Right ventricle myocardium superior (tissue), 1 donor: Measurements from ENCODE around the gene PTPRJ. TPM values are rescaled to one million over a fixed set of nuclear protein-coding genes. Genes with fewer than 3 reads are reported as not detected.

Experiments used
- ATAC-seq: fragments of 200-7000 bp; cut with Tn5 transposase; one replicate; pipeline ENCODE4 v1.9.1; 2020; ENCODE audit warnings: mild to moderate bottlenecking; ENCODE audit not compliant: poor library complexity
- DNase-seq: peaks from one replicate; pipeline ENCODE4 v3.0.0-alpha.2; 2020
- intact Hi-C: fragments of 100-400 bp; cut with DNase I; formaldehyde crosslinking; loops from one replicate; pipeline ENCODE4 v1.11.2; 2022
- total RNA-seq: library from RNA; stranded (reverse); fragmentation: NEBNext Ultra II Directional; extraction: Animal tissue kit (Norgen Biotek cat#: 25700); gene quantifications from one replicate; pipeline ENCODE4 v1.2.1, GENCODE V29; 2021
- donor health status: DM: no; HTN: yes; CAD: no; lungs with severe emphysema.

Gene PTPRJ
- total RNA-seq, 1 donor from 2014 or later, result 6.7 TPM

- intact Hi-C loops, result no loop called here
- no peak for ATAC-seq
- DNase-seq, result no peak
Measured at GRCh38 chr11:48028914-48029680, 48.7 kb downstream of the PTPRJ start.

DNA sequence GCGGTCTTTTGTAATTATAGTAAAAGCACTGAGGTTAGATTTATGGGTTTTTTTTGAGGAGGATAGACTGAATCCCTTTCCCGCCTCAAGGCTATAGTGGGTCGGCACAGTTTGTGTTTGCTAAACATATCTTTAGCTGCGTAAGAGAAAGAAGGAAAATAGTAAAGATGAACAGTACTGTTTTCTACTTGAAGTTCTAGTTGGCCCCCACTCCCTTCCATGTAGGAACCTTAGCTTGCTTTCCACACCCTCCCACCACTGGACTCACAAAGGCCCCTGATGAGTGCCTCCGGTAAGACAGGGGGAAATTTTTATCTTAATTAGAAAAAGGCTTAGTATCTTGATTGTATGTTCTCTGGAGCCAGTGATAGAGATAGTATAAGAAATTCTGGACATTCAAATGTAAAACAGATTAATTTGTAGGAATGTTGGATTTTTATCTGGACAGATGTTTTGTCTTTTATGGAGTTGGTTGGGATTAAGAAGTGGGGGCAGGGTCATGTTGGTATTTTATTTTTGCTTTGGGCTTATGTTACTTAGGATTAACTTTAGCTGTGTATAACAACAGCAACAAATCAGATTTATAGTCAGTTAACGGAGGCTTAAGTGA, 49.4 kb downstream of the PTPRJ start:
- intact Hi-C loops, result no loop called here
- ATAC-seq (no peak), DNase-seq (no peak)

DNA sequence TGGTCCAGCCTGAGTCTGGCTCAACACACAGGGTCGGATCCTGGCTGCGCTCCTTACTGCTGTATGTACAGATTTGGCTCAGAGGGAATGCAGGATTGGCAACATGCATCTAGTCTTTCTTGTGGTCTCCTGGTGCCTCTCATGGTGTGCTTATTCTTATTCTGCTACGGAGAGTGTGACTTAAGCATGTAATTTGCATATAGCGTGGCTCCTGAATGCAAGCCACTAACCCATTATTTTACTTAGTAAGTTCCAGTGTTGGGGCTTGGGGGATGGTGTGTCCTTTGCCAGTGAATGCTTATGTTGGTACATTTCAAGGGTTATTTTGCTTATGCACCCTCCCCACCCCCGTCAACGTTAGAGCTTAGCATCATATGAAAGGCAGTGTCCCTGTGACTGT, 51.2 kb downstream of the PTPRJ start:
- ATAC-seq (no peak), DNase-seq (no peak)
- intact Hi-C loops, result no loop called here

- no peak for ATAC-seq
- intact Hi-C loops, result no loop called here
Measured at GRCh38 chr11:48032721-48033120, 52.4 kb downstream of the PTPRJ start.

DNA sequence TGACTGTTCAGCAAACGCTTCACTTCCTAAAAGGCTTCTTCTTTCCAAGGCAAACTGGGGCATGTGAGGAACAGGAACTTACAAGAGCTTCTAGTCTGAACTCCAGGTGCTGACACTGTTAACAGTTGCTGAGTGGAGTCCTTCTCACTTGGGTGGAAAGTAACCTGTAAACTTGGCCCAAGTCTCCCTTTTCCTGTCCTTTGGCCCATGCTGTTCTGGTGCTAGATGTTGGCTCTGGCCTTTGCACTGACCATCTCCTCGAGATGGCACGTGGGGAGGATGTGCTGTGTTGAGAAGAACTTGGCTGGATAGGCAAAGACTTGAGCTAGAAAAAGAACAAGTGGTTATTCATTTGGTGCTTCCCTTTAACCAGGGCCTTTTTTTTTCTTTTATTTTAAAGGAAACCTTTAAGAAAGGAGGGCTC, 53.6 kb downstream of the PTPRJ start:
- intact Hi-C loops, result no loop called here
- ATAC-seq, result peak; percentile 32
- no peak for DNase-seq

More at GRCh38 chr11:48032721-48033120, 52.4 kb downstream of the PTPRJ start:
- DNase-seq, result no peak

DNA sequence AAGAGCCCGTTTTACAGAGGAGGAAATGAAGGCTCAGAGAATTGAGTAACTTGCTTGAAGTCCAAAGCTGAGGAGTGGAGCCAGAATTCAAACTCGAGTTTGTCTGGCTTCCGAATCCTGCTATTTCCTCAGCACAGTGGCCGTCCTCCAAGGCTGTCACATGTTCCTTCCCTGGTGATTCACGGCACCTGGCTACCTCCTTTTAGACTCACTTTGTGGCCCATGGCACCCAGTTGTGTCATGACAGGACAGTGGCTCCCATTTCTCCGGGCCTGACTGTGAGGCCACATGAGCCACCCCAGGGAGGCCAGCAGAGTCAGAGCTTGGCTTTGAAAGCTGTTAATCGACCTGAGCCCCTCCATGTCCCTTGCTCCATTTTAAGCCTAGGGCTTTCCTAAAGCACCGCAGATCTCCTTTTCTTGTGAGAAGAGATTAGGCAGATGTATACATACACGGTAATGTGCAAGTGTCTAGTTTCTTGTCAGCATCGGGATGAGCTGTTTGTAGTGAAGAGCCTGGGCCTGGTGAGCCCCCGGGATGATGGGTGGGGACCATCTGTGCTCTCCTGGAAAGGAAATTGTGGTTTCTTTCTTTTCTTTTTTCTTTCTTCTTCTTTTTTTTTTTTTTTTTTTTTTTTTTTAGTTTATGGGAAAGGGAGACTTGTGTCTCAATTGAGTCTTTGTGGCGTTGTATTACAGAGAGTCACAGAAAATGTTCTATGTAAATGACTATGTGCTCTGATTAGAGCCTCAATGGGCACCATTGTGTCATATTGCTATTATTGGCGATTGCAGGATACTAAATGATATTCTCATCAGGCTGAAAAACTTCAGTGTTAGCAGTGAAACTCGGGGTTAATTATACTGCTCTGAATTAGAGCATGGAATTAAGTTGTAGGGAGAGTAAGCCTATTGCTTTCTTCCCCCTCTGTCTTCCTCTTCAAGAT, 54.8 kb downstream of the PTPRJ start:
- intact Hi-C loops, result no loop called here
- DNase-seq (peak; percentile 73), ATAC-seq (peak; percentile 67)

DNA sequence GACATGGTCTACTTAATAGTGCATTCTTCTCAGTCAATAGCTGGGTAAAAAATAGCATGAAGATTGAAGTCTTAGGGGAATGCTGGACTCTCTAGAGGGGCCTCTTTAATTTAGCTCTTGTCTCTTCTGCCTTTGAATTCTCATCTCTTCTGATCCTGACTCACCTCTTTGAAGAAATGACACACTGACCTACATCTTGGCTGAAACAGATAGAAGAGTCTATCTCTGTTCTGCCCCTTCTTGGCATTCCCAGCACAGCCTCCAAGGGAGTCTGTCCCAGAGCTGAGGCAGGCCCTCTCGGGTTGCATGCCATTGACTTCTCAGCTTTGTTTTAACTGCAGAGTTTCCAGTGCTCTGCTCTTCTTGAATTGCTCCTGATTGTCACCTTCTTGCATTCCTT, 55.7 kb downstream of the PTPRJ start:
- no peak for ATAC-seq
- DNase-seq, result no peak
- intact Hi-C loops, result no loop called here

- DNase-seq (no peak), ATAC-seq (no peak)
- intact Hi-C loops, result no loop called here
Measured at GRCh38 chr11:48036466-48036865, 56.1 kb downstream of the PTPRJ start.

- DNase-seq (no peak), ATAC-seq (no peak)
- intact Hi-C loops, result no loop called here
Measured at GRCh38 chr11:48037709-48038468, 57.5 kb downstream of the PTPRJ start.

GRCh38 chr11:48040830-48041444, 60.6 kb downstream of the PTPRJ start:
- ATAC-seq, result no peak
- intact Hi-C loops, result no loop called here
- DNase-seq, result no peak

GRCh38 chr11:48041877-48042695, 61.7 kb downstream of the PTPRJ start:
- intact Hi-C loops, result no loop called here
- DNase-seq, result no peak
- ATAC-seq, result no peak

DNA sequence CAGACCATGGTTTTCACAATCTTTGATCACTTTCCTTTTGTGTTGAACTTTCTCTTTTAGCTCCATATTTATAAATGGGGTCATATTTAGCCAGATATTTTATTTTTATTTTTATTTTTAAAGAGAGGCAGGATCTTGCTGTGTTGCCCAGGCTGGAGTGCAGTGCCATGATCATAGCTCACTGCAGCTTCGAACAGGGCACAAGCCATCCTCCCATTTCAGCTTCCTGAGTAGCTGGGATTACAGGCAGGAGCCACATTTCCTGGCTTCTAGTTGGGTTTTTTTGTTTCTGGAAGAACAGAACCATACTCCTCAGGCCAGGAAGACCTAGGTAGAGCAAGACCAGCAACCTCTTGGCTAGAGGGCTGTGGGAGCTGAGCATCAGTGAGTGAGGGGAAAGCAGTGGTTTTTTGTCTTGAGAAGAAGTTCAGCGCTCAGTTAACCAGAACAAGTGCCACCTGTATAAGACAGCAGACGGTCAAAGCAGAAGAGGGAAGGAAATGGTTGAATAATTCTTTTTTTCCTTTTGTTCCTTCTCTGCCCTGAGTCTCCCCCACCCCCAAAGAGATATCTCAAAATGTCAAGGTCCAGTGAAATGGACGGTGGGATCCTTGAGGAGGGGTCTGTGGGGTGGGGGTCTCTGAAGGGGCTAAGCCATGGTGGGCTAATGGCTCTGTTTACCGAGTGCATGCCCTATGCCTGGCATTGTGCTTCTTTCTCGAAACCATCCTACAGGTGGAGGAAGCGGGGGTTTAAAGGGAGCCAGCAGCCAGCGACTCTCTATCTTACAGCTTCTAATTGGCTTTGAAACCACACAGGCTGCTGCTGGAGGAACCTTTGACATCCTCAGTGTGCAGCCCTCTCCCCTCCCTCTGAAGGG, 63.0 kb downstream of the PTPRJ start:
- ATAC-seq, result no peak
- DNase-seq, result no peak
- intact Hi-C loops, result no loop called here

- DNase-seq, result no peak
- intact Hi-C loops, result no loop called here
- ATAC-seq, result no peak
Measured at GRCh38 chr11:48043991-48044512, 63.7 kb downstream of the PTPRJ start.

- ATAC-seq (peak; percentile 66), DNase-seq (peak; percentile 52)
- intact Hi-C loops, result no loop called here
Measured at GRCh38 chr11:48044577-48044976, 64.2 kb downstream of the PTPRJ start.

DNA sequence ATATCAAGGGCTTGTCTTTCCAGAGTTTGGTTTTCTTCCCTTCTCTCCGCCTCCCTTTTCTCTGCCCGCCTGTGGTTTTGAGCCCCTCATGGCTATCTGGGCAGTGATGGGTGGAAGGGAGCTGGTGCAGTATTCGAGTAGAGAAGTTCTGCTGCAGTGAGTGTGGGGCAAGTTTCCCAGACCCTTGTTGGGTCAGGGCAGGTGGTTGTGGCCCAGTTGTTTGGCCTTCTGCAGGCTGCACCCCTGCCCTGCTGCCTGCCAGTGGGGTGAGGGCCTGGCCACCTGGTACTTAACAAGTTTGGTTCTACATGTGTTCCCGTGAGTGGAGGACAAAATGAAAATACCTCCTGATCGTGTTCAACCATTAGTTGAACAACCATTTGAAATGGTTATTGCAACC, 65.2 kb downstream of the PTPRJ start:
- DNase-seq, result no peak
- ATAC-seq, result no peak
- intact Hi-C loops, result no loop called here

- intact Hi-C loops, result no loop called here
- ATAC-seq (no peak), DNase-seq (no peak)
Measured at GRCh38 chr11:48047616-48048015, 67.3 kb downstream of the PTPRJ start.
